ENCODE measurements around the gene AOX1.
"Not testable (repeated sequence)": the region's sequence is repeated elsewhere in the genome, so short reads cannot be mapped to it uniquely, and the experiment has no call there.

The AOX1 gene

DNA sequence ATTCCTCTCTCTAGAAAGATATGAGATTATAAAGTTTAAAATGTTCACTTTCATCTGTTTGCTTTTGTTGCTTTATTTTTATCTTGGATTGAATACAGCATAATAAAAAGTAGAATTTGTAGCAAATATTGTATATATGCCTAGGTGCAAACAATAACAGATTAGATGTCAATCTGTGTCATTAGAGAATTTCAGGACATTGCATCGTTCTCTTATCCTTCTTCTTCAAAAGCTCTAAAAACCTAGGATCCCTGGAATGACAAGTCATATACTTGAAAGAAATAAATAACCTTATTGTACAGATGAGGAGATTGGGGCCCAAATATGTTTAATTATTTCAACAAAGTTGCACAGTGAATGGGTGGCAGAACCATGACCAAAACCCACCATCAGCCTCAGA lies 123.1 kb downstream of the AOX1 start:
- TF ChIP-seq, protein P1, sequence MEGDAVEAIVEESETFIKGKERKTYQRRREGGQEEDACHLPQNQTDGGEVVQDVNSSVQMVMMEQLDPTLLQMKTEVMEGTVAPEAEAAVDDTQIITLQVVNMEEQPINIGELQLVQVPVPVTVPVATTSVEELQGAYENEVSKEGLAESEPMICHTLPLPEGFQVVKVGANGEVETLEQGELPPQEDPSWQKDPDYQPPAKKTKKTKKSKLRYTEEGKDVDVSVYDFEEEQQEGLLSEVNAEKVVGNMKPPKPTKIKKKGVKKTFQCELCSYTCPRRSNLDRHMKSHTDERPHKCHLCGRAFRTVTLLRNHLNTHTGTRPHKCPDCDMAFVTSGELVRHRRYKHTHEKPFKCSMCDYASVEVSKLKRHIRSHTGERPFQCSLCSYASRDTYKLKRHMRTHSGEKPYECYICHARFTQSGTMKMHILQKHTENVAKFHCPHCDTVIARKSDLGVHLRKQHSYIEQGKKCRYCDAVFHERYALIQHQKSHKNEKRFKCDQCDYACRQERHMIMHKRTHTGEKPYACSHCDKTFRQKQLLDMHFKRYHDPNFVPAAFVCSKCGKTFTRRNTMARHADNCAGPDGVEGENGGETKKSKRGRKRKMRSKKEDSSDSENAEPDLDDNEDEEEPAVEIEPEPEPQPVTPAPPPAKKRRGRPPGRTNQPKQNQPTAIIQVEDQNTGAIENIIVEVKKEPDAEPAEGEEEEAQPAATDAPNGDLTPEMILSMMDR (IDR thresholded peaks at IDR 0.05; ENCODE audit: low read depth, low read length), result no peak
- in situ Hi-C loops (cut with HindIII; ENCODE audit: low sequenced_read_pairs), result no loop called here
- no peak for DNase-seq (ENCODE audit: low read depth, low spot score)
- no peak overlapping the region for H3K4me3 ChIP-seq (ENCODE audit: low read depth, low read length)

DNA sequence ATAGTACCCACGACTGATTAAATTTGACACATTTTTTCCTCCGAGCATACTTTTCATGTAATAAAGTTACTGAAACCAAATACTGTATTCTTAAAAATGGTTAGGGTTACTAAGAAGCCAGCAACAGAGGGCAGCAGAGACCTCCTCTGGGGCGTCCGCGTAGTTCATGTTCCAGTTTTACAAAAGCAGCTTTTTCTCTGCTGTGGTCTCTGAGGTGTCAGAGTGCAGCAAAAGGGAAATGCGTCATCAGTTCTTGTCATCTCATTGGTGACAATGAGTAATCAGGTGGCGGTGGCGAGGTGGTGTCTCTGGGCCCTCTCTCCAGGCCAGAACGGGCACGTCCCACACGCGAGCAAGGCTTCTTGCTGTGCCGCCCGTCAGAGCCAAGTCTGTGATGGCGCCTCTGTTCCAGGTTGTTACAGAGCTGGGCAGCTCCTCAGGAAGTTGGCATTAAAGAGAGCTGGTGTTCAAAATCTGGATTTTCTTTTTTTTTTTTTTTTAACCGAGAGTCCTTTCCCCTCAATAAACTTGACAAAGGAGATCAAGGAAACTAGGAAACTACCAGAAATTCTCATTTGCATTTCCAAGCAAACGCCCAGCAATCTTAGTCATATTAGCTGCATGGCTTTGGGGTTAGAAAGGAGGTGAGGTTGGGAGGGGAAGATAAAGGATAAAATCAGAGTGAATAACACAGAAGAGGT lies 127.3 kb downstream of the AOX1 start:
- in situ Hi-C loops (cut with HindIII; ENCODE audit: low sequenced_read_pairs), result no loop called here
- TF ChIP-seq, protein P1 (IDR thresholded peaks at IDR 0.05; ENCODE audit: low read depth, low read length), result peak; percentile 82
- peak; percentile 95 for DNase-seq (ENCODE audit: low read depth, low spot score)
- H3K4me3 ChIP-seq (ENCODE audit: low read depth, low read length), result peak overlapping the region; percentile 26

DNA sequence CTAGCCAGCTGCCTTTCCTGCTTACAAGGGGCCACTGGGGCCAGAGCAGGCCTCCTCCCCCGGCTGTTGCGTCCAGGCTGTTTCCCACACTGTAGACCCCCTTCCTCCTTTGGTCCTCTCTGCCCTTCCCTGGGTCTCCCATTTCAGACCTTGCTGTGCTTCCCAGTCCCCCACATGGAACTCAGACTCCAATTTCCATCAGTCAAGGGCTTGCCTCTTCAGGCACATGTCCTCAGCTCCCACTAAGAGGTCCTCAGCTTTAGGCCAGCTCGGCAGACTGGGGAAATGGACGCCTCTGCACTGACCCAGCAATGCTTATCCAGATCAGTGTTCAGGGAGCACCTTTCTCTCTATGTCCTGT lies 127.9 kb downstream of the AOX1 start:
- in situ Hi-C loops (cut with HindIII; ENCODE audit: low sequenced_read_pairs), result no loop called here
- TF ChIP-seq, protein P1 (IDR thresholded peaks at IDR 0.05; ENCODE audit: low read depth, low read length), result no peak
- DNase-seq (ENCODE audit: low read depth, low spot score), result no peak
- H3K4me3 ChIP-seq (ENCODE audit: low read depth, low read length), result no peak overlapping the region

DNA sequence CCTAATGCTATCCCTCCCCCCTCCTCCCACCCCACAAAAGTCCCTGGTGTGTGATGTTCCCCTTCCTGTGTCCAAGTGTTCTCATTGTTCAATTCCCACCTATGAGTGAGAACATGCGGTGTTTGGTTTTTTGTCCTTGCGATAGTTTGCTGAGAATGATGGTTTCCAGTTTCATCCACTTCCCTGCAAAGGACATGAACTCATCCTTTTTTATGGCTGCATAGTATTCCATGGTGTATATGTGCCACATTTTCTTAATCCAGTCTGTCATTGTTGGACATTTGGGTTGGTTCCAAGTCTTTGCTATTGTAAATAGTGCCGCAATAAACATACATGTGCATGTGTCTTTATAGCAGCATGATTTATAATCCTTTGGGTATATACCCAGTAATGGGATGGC lies 129.2 kb downstream of the AOX1 start:
- H3K4me3 ChIP-seq (ENCODE audit: low read depth, low read length); DNase-seq (ENCODE audit: low read depth, low spot score); in situ Hi-C loops (cut with HindIII; ENCODE audit: low sequenced_read_pairs): not testable (repeated sequence)

DNA sequence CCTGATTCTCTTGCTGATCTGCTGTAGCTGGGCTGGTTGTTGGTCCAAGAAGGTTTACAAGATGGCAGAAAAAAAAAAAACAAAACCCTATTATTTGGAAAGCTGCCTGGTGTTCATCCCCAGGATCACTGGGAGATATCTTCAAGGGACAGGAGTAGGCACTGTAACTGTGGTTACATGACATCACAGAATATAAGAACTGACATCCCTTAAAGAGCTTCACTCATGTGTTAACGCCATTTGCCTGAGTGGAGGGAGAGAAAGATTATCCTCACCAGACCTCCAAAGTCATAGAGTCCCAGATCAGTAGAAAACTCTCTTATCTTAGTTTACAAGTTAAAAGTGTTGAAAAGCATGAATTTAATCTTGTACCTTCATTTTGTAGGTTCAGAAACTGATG lies 130.6 kb downstream of the AOX1 start:
- no peak for DNase-seq (ENCODE audit: low read depth, low spot score)
- in situ Hi-C loops (cut with HindIII; ENCODE audit: low sequenced_read_pairs), result no loop called here
- TF ChIP-seq, protein P1 (IDR thresholded peaks at IDR 0.05; ENCODE audit: low read depth, low read length), result no peak
- no peak overlapping the region for H3K4me3 ChIP-seq (ENCODE audit: low read depth, low read length)

All from astrocyte of the spinal cord (primary cell).